ENCODE measurements around the gene HLTF.

The HLTF gene

DNA sequence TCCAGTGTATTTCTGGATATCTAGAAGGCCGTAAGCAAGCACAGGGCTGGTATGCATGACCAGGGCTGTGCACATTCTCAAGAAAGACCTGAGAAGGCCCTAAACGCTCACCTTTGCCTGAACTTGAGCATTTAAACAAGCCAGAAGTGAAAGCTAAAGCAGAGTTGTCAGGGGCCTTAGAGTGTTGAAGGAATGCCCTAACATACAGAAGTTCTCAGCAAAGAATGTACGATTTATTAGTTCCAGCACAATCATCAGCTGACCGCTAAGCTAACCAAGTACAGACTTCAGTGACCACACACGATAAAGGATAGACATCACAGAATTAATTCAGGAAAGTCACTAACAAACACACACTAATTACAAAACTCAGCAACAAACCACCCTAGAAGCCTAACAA, 8.7 kb downstream of the HLTF start:
- Histone ChIP-seq H3K27me3 (replicated peaks; ENCODE audit: insufficient read depth, low read length) (no peaks in the 10 kb centered on the region), H2AFZ (ENCODE audit: low read length) (no peak overlapping the region), H3K4me3 (ENCODE audit: low read length) (no peak overlapping the region), H3K9ac (ENCODE audit: low read length) (no peak overlapping the region), H3F3A (ENCODE audit: insufficient read depth, low read length) (no peaks in the 10 kb centered on the region), H4K20me1 (ENCODE audit: insufficient read depth, low read length) (no peaks in the 10 kb centered on the region), H3K36me3 (replicated peaks; ENCODE audit: insufficient read depth, low read length) (no peaks in the 10 kb centered on the region), H3K9me3 (replicated peaks; ENCODE audit: insufficient read depth, low read length) (no peaks in the 10 kb centered on the region), H3K4me1 (ENCODE audit: low read length) (no peaks in the 10 kb centered on the region), H3K79me2 (ENCODE audit: low read length) (peaks cover 5% of the 10 kb centered on the region; the same call in 1 of the 2 replicates), H3K27ac (ENCODE audit: low read length) (no peak overlapping the region), H3K4me2 (ENCODE audit: low read depth, low read length) (no peak overlapping the region), H3K9me2 (replicated peaks; ENCODE audit: insufficient read depth, low read length) (no peaks in the 10 kb centered on the region)
- no peak for DNase-seq
- TF ChIP-seq, protein P1, sequence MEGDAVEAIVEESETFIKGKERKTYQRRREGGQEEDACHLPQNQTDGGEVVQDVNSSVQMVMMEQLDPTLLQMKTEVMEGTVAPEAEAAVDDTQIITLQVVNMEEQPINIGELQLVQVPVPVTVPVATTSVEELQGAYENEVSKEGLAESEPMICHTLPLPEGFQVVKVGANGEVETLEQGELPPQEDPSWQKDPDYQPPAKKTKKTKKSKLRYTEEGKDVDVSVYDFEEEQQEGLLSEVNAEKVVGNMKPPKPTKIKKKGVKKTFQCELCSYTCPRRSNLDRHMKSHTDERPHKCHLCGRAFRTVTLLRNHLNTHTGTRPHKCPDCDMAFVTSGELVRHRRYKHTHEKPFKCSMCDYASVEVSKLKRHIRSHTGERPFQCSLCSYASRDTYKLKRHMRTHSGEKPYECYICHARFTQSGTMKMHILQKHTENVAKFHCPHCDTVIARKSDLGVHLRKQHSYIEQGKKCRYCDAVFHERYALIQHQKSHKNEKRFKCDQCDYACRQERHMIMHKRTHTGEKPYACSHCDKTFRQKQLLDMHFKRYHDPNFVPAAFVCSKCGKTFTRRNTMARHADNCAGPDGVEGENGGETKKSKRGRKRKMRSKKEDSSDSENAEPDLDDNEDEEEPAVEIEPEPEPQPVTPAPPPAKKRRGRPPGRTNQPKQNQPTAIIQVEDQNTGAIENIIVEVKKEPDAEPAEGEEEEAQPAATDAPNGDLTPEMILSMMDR (IDR thresholded peaks at IDR 0.05; ENCODE audit: low read length) = no peak
- no peak for TF ChIP-seq EZH2phosphoT487 (IDR thresholded peaks at IDR 0.05; ENCODE audit: low read length)
- TF ChIP-seq EZH2 (optimal IDR thresholded peaks at IDR 0.05; ENCODE audit: low read depth, low read length) = no peak

- Histone ChIP-seq H3K4me2 (ENCODE audit: low read depth, low read length) (no peak overlapping the region), H2AFZ (ENCODE audit: low read length) (no peak overlapping the region), H3K27ac (ENCODE audit: low read length) (no peak overlapping the region), H3F3A (ENCODE audit: insufficient read depth, low read length) (no peaks in the 10 kb centered on the region), H3K27me3 (replicated peaks; ENCODE audit: insufficient read depth, low read length) (no peaks in the 10 kb centered on the region), H3K4me1 (ENCODE audit: low read length) (no peaks in the 10 kb centered on the region), H3K9ac (ENCODE audit: low read length) (no peak overlapping the region), H3K36me3 (replicated peaks; ENCODE audit: insufficient read depth, low read length) (no peaks in the 10 kb centered on the region; the same call in 1 of the 2 replicates), H3K79me2 (ENCODE audit: low read length) (no peaks in the 10 kb centered on the region), H3K9me2 (replicated peaks; ENCODE audit: insufficient read depth, low read length) (no peaks in the 10 kb centered on the region), H4K20me1 (ENCODE audit: insufficient read depth, low read length) (no peaks in the 10 kb centered on the region), H3K9me3 (replicated peaks; ENCODE audit: insufficient read depth, low read length) (no peaks in the 10 kb centered on the region), H3K4me3 (ENCODE audit: low read length) (no peak overlapping the region)
- DNase-seq = no peak
- TF ChIP-seq EZH2phosphoT487 (IDR thresholded peaks at IDR 0.05; ENCODE audit: low read length) (no peak), EZH2 (optimal IDR thresholded peaks at IDR 0.05; ENCODE audit: low read depth, low read length) (no peak)
- TF ChIP-seq, protein P1 (IDR thresholded peaks at IDR 0.05; ENCODE audit: low read length) = no peak
Measured at GRCh38 chr3:149067883-149068282, 18.4 kb downstream of the HLTF start.

DNA sequence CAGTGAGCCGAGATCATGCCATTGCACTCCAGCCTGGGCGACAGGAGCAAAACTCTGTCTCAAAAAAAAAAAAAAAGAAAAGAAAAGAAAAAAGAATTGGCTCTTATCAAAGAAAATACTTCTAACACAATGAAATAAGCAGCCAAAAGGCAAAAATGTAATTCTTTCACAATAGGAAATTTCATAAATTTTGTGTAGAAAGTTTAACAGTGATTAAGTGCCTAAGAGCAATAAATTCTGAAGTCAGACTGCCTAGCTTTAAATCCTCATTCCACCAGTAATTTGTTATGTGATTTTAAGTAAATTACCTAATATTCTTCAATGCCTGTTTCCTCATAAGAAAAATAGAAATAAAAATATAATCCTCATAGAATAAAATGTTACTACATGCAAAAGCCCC, 24.6 kb downstream of the HLTF start:
- Histone ChIP-seq H3K9ac (ENCODE audit: low read length) (no peak overlapping the region), H3K9me2 (replicated peaks; ENCODE audit: insufficient read depth, low read length) (no peaks in the 10 kb centered on the region), H3K4me1 (ENCODE audit: low read length) (peaks cover 26% of the 10 kb centered on the region), H3K79me2 (ENCODE audit: low read length) (no peaks in the 10 kb centered on the region), H3K36me3 (replicated peaks; ENCODE audit: insufficient read depth, low read length) (no peaks in the 10 kb centered on the region), H3K4me3 (ENCODE audit: low read length) (no peak overlapping the region), H3F3A (ENCODE audit: insufficient read depth, low read length) (peaks cover 17% of the 10 kb centered on the region), H2AFZ (ENCODE audit: low read length) (no peak overlapping the region), H3K9me3 (replicated peaks; ENCODE audit: insufficient read depth, low read length) (no peaks in the 10 kb centered on the region), H4K20me1 (ENCODE audit: insufficient read depth, low read length) (no peaks in the 10 kb centered on the region), H3K27ac (ENCODE audit: low read length) (no peak overlapping the region), H3K4me2 (ENCODE audit: low read depth, low read length) (no peak overlapping the region), H3K27me3 (replicated peaks; ENCODE audit: insufficient read depth, low read length) (no peaks in the 10 kb centered on the region)
- TF ChIP-seq EZH2 (optimal IDR thresholded peaks at IDR 0.05; ENCODE audit: low read depth, low read length) = no peak
- TF ChIP-seq, protein P1 (IDR thresholded peaks at IDR 0.05; ENCODE audit: low read length) = no peak
- no peak for TF ChIP-seq EZH2phosphoT487 (IDR thresholded peaks at IDR 0.05; ENCODE audit: low read length)
- DNase-seq = no peak
